LHCN-M2 (cell line): ENCODE data around the gene ABCG1. TPM values are rescaled to one million over a fixed set of nuclear protein-coding genes. Genes with fewer than 3 reads are reported as not detected.
"Not testable (repeated sequence)": the region's sequence is repeated elsewhere in the genome, so short reads cannot be mapped to it uniquely, and the experiment has no call there.

ENCODE experiments used
- DNase-seq: peaks from one replicate; pipeline ENCODE4 v3.0.0-alpha.2; 2012; ENCODE audit warnings: low read depth
- total RNA-seq: library from RNA; depleted of rRNA; stranded (reverse); fragments of >200 nt; gene quantifications from 2 replicates; pipeline ENCODE4 v1.2.3, GENCODE V29; 2014

Gene ABCG1
- total RNA-seq, 1 experiment from 2014 or later: not detected

- no peak for DNase-seq
Measured at GRCh38 chr21:42289926-42290325, 71.0 kb downstream of the ABCG1 start.

DNA sequence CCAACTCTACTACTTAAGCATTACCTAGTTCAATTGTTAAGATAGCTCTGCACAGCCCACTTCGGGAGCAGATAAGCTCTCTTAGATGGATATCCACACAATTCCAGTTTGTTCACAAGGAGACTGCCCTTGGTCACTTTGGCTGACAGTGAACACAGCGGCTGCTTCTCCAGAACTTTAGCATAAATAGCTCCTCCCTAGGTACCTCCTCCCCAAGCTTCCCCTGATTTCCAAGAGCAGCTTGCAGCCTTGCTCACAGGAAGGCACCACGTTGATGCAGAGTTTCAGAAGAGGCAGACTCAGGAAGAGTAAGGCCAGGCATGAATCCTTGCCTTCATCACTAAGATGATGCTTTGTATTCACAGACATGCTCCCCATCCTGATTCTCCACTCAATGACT lies 71.6 kb downstream of the ABCG1 start:
- no peak for DNase-seq

DNA sequence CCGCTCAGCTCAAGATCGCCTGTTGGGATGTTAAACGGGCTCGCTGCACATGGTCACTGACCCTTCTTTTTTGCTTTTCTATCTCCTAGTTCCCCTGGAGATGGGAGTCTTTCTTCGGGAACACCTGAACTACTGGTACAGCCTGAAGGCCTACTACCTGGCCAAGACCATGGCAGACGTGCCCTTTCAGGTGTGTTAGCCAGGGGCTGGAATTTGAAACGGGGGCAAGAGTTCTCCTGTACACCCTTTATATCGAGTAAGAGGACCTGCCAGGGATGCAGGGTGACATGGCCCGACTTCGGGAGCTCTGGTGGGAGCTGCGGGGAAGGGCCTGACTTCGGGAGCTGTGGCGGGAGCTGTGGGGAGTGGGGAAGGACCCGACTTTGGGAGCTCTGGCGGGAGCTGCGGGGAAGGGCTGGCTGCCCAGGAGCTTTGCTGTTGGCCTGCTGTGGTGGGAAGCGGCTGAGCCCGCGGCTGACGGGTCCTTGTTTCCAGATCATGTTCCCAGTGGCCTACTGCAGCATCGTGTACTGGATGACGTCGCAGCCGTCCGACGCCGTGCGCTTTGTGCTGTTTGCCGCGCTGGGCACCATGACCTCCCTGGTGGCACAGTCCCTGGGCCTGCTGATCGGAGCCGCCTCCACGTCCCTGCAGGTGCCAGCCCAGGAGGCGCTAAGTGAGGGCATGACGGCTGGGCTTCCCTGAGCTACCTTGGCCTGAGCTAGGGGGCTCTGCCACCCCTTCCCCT lies 72.2 kb downstream of the ABCG1 start:
- DNase-seq: no peak

DNA sequence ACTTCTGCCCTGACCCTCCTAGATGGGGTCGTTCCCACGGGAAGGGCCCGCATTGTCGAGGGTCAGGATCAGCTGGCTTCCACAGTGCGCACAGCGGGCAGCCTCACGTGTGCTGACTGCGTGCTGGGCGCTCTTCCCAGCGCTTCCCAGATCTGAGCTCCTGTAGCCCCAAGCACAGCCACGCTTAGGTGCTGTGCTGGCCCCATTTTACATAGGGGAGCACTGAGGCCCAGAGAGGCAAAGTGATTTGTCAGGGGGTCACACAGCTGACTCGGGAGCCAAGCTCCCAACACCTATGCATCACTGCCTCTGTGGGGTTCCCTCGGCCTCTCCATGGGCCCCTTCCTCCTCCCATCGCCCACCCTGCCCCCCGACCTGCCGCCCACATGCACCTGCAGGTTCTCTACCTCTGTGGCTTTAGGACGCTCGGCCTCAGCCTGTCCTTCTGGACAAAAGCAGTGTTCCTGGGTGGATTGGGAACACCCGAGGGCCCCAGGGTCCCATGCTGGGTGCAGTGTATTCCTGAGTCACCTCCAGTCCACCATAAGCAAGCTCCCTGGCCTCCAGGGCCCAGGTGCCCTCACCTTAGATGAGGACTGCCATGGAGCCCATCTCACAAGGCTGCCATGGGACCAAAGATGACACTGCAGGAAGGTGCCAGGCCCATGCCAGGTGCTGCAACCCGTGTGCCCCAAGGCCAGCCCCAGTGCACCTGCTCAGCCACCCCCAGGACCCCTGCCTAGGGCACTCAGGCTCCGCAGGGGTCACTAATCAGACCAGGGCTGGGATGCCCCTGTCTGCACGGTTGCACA lies 73.0 kb downstream of the ABCG1 start:
- DNase-seq: no peak

DNA sequence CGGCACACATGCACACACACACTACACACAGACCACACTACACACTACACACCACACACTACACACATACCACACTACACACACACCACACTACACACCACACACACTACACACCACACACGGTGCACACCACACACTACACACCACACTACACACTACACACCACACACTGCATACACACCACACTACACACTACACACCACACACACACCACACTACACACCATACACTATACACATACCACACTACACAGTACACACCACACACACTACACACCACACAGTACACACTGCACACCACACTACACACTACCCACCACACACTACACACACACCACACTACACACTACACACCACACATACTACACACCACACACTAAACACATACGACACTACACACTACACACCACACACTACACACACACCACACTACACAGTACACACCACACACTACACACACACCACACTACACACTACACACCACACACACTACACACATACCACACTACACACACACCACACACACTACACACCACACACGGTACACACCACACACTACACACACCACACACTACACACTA lies 73.7 kb downstream of the ABCG1 start:
- not testable (repeated sequence) for DNase-seq

DNA sequence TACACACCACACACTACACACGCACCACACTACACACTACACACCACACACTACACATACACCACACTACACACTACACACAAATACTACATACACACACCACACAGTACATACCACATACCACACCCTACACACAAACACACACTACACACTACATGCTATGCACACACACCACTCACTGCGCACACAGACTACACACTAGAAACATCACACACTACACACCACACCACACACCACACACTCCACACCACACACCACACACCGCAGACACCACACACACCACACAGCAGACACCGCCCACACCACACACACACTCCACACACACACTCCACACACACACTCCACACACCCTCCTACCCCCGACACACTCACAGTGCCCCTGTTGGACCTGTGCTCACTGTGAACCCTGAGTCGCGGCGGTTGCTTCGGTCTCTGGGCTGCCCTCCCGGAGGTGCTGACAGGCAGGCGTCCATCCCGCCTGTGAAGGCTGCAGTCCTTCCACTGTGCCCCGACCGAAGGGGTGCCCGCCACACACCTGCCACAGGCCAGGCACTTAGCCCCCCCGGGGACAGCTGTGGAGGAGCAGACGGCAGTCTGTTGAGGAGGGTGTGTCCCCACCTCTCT lies 74.8 kb downstream of the ABCG1 start:
- DNase-seq: no peak

- no peak for DNase-seq
Measured at GRCh38 chr21:42294273-42294880, 75.4 kb downstream of the ABCG1 start.

GRCh38 chr21:42295845-42296244 lies 76.9 kb downstream of the ABCG1 start:
- no peak for DNase-seq

DNA sequence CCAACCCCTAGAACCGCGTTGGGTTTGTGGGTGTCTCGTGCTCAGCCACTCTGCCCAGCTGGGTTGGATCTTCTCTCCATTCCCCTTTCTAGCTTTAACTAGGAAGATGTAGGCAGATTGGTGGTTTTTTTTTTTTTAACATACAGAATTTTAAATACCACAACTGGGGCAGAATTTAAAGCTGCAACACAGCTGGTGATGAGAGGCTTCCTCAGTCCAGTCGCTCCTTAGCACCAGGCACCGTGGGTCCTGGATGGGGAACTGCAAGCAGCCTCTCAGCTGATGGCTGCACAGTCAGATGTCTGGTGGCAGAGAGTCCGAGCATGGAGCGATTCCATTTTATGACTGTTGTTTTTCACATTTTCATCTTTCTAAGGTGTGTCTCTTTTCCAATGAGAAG lies 77.6 kb downstream of the ABCG1 start:
- DNase-seq: no peak

GRCh38 chr21:42297377-42297776 lies 78.4 kb downstream of the ABCG1 start:
- DNase-seq: no peak

DNA sequence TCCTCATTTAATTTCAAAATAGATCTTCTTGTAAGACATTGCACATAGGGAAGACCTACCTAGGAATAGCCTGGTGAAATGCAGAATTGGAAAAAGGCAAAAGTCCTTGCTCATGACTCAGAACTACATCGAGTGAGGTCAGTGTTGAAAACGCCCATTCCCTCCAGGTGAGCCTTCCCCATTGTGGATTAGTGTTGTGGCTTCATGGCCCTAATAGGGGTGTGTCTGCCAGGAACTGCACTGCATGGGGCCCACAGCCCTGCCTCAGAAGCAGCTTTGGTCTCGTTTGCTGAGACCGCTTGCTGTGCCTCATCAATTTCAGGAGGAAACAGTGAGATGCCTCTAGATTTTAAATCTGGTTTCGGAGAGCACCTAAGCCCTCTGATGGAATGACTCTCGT lies 79.3 kb downstream of the ABCG1 start:
- no peak for DNase-seq

GRCh38 chr21:42298657-42299056 lies 79.7 kb downstream of the ABCG1 start:
- DNase-seq: no peak

DNA sequence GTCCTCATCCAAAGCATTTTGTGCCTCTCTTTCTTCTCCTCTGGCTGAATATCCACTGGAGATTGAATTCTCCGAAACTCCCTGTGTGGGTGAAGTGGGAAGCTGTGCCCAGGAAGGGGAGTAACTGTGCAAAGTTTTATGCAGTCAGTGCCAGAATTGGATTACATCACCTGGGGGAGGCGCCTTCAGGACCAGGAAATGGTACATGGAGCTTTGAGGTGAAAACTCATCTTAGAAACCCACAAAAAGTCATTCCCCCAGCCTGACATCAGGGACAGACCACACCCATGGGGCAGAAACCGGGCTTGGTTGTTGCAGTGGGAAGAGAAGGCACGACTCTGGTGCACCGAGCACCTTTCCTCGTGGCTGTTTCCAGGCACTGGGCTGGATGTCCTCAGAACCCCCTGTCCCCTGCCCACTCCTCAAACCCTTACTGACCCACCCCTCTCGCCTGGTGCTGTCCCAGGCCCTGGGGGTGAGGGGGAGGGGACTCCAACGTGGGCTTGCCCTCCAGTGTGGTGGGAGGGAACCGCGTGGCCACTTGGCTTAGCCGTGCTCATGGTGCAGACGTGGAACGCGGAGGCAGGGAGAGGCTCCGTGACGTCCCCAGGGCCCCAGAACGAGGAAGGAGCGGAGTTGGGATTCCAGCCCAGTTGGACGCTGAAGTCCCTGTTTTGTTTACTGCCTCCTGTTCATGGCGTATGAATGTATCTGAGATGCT lies 80.5 kb downstream of the ABCG1 start:
- DNase-seq: no peak

GRCh38 chr21:42300045-42300583 lies 81.2 kb downstream of the ABCG1 start:
- DNase-seq: no peak

DNA sequence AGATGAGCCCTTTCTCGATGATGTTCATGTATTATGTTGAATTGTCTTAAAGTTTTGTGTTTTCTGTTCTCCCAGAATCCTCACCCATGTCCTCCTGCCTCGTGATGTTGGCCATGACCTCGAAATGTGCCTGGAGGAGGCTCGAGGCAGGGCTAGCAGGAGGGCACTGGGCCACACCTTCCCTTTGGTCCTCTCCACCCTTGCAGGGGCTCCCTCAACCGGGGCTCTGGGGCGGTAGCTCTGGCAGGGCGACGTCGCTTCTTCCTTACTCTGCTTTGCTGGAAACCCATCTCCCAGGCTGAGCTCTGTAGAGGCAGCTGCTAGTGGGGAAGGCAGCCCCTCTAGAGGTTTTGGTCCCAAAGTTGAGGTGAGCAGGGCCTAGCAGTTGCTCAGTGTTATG lies 82.0 kb downstream of the ABCG1 start:
- DNase-seq: no peak

DNA sequence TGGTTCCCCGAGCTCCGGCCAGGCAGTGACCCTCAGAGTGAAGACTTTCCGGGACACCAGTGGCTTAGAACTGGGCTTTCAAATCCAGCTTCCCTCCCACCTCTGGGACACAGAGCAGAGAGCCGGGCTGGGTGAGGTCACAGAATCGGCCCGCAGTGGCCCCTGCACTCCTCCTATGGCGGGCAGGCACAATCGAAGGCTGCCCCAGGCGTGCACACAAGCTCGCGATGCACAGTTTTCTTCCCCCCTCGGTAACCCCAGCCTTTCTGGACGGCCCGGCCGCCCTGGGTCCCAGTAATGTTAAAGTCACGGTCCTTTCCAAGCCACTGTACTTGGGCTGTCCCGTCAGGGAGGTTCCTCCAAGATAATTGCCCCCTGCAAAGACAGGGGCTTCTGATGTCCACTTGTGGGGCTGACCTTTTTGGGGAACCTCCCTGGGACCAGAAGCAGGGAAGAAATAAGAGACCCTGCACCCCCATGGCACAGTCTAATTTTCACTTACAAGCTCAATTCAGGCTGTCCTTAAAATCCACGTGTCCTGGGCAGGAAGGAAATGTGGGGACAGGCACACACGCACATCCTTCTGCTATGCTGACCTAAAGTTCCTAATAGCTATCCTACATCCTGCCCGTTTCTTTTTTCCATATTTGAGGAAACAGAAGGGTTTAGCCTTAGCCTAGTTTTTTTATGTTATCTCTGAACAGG lies 82.6 kb downstream of the ABCG1 start:
- no peak for DNase-seq

DNA sequence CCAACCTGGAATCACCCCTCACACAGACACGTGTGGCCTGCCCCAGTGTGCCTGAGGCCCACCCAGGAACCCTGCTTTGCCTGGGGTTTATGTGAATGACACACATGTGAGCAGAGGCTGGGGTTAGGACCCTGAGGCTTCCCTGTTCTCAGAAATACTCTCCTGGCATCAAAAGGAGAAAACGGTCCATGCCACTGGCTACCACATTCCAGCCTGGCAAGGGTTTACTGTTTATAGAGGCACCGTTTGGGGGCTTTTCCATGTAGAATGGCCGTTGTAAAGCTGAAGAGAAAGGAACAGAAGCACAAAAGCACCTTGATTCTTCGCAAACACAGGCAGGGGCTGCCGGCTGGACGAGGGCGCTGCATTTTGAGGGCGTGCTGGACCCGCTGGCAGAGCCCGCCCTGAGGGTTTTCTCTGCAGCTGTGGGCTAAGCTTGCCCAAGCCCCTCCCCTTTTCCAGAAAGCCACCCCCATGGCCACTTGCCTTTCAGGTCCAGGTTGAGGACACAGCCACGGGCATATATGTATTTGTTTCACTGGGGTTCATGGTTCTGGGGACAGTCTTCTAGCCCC lies 83.2 kb downstream of the ABCG1 start:
- no peak for DNase-seq

DNA sequence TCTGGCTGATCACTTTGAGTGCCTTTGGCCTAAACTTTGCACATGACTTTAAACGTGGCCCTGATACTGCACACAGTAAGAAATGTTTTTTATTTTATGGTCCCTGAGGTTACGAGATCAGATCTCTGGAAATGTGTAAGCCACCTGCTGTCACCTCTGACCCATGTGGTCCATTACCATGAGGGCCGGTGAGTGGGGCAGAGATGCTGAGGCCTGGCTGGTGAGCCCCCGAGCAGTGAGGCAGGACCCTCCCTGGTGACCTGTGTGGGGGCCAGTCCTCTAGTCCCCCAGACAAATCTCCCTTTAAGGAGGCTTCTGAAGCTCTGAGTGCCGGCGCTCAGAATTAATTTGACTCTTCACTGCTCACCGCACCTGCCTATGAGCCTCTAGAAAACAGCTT lies 83.9 kb downstream of the ABCG1 start:
- no peak for DNase-seq

- DNase-seq: no peak
Measured at GRCh38 chr21:42303443-42303842, 84.5 kb downstream of the ABCG1 start.
